NCI-H524 treated with DMSO at 0.1 percent for 48 hours (cell line): ENCODE measurements around the gene PLXNA4.

Experiments used
- DNase-seq: peaks from one replicate; lab custom pipeline; 2025; lab: John Stamatoyannopoulos, UW

The PLXNA4 gene

DNA sequence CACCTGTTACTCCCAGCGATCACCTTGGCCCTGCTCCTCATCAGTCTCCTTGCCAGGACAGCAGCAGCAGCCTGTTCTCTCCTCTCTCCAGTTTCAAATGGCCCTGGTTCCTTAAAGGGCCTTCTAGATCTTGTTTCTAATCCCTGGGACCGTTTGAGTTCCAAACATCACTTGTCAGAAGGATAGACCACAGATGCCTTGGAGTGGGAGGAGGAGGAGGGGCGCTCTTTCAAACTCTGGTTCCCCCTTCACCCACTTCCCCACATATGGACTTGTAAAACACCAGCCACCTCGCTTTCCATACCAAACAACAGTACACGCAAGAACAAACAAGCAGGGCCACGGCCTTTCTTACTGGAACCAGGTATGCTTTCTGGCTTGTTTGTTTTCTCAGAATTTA, 104.8 kb downstream of the PLXNA4 start:
- no peak for DNase-seq

DNA sequence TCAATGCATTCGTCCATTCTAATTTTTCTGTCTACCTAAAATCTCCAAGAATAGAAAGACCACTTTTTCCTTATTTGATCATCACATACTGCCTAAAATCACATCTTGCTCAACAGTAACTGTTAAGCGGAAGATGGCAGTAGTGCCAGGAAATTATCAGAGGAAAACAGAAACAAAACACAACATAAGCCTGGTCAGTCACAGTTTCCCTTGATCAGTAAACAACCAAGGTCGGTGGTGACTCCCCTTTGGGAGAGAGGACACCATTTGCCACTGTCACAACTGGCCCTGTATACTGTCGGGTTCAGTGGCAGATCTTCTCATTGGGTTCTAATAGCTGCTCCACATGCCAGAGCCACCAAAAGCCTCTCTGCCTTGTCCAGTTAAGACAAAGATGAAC, 106.6 kb downstream of the PLXNA4 start:
- DNase-seq, result no peak

DNA sequence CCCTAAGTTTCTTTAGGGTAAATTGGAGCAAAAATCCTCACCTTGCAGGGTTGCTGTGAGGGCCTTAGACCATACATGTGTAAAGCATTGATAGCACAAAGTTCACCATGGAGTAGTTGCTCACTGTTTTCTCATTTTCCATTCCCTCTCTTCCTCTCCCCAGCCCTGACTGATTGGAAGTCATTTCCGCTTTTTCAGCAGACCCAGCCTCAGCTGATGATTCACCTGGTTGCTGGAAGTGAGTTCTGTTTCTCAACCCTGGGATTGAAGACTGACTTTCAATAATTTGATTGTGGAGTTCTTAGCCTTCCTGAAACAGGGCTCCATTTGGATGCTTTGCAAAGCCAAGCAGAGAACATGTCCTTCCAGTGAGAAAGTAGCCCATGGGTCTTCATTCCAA, 107.0 kb downstream of the PLXNA4 start:
- no peak for DNase-seq

DNA sequence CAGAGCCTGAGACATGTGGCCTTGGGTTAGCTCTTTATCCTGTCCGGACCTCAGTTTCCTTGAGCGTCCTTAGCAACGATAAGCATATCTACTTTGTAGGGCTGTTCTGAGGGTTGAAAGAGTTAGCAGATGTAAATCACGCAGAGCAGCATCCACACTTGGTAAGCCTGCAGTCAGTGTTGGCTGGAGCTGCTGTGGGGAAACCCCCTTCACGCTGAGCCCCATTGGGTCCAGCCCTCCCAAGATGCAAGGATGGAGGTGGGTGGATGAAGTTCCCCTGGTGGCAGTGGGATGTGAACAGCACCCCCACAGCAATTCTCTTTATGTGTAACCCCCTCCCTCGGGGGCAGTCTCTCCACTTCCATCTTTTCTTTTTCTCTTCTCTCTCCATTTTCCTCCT, 109.9 kb downstream of the PLXNA4 start:
- DNase-seq, result no peak

DNA sequence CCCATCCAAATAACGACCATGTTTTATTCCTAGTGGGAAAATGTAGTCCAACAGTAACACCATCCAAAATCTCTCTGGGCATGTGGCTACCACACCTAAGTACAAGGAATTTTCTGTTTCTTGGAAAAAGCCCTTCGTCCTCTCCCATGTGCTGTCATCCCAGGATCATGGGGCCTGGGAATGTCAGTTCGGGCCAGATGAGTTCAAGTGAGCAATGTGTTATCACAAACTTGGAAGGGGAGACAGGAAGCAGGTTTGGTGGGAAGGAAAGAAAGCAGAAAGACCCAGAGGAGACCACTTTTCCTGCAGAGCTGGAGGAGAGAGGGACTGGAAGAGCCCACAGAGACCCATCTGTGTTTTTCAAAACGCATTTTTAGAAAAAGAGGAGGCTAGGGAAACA, 110.8 kb downstream of the PLXNA4 start:
- DNase-seq, result no peak

DNA sequence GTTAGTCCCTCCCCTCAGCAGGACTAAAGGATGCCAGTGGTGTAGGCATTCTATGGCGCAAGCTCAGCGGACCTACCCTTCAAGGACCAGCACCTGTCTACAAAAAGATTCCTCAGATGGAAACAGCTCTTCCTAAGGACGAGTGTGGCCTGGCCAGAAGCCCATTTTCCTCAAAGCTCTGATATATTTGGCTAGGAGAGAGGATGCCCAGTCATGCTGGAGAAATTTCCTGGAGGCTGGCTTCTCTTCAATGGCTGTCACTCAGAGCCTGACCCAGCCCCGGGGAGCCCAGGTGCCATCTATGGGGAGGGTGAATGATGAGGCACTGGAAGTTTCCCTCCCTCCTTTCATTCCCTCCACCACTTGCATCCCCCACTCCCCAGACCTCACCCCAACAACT, 111.5 kb downstream of the PLXNA4 start:
- no peak for DNase-seq

DNA sequence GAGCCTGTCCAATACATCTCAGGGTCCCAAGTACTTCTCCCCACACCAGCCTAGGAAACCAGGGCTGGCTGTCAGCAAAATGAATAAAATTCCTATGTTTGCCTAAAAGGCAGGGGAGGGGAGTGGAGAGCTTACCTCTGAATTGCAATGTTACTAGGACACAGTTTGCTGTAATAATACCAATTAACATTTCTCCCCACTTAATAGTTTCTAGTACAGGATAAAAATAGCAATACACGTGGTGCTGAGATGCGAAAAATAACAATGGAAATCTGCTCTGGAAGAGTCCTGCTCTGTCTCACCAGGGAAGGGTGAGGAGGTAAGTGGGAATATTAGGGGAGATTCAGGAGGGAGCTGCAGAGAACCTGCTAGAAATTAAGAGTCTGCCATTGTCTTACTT, 112.3 kb downstream of the PLXNA4 start:
- DNase-seq, result no peak

DNA sequence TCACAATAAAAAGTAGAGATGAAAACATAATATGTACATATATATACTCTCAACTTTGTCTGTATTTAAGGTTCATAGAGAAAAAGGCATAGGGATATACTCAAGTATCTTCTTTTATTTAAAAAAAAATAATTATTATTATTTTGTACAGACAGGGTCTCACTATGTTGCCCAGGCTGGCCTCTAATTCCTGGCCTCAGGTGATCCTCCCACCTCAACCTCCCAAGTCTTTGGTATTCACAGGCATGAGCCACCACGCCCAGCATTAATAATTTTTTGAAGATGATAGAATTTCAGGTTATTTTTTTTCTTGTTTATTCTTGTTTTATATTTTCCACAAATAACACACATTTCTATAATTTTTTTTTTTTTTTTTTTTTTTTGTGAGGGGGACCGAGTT, 113.8 kb downstream of the PLXNA4 start:
- DNase-seq, result no peak

DNA sequence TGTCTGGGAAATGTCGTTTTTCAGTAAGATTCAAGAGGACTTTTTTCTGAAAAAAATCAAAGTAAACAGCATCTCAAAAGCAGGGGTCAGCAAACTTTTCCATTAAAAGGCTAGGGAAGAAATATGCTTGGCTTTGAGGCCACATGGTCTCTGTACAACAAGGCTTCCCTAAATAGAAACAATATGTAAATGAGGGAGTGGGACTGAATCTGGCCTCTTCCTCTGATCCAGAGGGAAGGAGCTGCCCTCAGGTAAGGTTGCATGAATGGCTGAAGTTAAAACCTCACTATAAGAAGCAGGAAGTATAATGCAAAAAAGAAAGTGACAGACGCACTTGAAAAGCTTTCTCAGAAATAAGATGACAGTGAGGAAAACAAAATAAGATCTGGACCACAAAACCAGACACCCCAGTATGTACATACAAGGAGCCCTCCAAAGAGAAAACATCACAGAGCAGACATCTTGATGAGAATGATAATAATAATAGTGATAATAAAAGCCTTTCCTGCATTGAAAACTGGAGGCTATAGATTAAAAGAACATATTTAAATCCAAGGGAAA, 115.2 kb downstream of the PLXNA4 start:
- DNase-seq, result no peak

DNA sequence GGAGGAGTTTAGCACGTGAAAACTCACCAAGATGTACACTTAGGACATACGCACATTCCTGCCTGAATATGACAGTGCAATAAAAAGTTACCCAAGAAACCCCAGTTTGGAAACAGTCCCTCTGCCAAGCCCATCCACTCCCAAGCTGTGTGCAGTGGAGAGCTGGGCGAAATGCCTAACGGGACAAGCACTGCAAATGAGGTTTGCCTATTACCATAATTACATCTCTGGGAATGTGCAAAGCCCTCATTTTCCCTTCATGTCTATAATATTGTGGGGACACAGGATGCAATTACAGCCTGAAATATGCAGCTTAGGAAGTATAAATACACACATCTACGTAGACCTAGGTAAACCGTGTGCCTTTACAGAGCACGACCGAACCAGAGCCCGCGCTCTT, 117.5 kb downstream of the PLXNA4 start:
- DNase-seq, result no peak

DNA sequence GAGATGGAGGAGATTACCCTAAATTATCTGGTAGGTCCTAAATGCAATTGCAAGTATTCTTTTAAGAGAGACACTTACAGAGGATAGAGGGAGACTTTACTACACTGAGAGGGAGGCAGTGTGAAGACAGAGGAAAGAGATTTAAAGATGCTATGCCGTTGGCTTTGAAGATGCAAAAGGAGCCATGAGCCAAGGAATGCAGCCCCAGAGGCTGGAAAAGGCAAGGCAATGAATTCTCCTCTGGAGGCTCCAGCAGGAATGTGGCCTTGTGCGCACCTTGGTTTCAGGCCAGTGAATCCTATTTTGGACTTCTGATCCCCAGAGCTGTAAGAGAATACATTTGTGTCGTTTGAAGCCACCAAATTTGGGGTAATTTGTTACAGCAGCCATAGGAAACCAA, 118.6 kb downstream of the PLXNA4 start:
- DNase-seq, result no peak

DNA sequence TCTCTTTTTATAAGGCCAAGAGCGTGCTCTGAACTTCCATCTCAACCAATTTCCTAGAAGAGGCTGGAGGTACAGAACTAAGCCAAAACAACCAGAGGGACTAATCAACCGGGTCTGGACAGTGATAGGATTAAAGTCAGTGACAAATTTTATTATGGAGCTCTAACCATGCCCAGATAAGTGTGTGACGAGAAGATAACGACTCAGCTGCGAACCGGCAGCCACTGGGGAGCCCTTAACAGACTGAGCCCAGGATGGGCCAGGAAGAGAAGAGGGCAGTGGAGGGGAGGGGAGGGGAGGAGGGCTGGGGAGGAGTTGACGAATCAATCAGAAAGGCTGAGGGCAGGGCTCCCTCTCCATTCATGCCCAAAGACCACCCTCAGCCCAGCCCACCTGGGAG, 119.9 kb downstream of the PLXNA4 start:
- DNase-seq, result no peak

DNA sequence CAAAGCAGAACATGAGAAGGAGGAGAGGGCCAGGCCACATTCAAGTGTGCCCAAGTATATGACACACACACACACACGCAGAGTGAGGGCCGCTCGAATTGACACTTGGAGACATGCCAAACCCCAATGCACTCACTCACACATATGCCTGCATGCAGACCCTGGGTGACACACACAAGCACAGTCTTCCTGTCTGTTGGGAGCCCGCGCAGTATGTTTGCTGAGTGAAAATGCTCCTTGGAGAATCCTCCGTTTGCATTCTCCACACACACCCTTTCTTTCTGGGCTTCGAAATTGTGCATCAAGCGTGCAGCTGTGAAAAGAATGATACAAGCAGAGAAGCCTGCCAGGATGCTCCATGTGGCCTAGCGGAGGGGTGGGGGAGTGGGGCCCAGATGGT, 120.9 kb downstream of the PLXNA4 start:
- DNase-seq, result no peak

DNA sequence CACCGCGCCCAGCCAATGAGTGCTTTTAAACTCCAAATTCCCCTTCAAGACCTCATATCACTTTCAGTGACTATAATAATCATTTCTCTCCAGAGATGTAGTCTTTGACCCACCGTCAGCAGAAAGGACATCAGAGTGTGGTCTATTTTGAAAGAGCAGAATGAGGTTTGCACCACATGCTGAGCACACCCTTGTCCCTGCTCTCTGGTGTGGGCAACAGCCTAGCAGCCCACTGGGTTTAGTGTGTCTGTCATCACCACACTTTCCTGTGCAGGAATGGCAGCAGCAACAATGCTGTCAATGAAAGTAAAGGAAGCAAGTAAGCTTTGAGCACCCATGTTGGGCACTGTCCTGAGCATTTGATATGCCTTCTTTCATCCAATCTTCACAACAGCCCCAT, 122.4 kb downstream of the PLXNA4 start:
- no peak for DNase-seq

DNA sequence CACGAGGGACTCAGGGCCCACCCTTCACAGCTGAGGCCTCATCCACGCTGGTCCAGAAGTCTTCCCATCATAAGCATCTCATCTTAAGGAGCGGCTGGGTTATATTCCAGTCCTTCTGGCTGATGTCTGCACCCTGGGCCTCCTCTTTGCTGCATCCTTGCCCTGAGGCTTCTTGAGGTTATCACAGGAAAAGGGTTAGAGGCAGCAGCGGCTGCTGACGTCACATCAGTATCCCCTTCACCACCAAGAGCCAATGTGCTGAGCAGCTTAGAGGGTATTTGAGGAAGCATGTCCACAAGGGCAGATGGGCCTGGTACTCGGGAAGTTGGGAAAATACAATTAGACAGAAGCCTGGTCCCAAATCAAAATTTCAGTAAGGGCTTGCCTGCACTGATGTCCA, 125.1 kb downstream of the PLXNA4 start:
- DNase-seq, result no peak

DNA sequence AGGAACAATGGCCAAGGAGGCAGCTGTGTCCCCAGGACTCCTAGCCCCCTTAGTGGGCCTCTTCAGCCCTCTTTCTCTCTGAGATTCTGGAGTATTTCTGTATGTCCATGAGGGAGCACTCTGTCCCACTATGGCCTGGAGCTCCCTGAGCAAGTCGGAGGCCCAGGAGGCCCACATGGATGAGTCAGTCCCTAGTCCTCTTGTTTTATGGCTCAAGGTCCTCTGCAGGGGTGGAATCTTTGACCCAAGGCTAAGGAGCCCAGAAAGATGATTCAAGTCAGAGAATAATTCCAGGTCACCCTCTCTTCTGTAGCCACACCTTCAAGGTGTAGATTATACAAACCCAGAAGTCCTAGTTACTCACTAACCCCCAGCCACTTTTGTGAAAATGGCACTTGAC, 125.6 kb downstream of the PLXNA4 start:
- no peak for DNase-seq

DNA sequence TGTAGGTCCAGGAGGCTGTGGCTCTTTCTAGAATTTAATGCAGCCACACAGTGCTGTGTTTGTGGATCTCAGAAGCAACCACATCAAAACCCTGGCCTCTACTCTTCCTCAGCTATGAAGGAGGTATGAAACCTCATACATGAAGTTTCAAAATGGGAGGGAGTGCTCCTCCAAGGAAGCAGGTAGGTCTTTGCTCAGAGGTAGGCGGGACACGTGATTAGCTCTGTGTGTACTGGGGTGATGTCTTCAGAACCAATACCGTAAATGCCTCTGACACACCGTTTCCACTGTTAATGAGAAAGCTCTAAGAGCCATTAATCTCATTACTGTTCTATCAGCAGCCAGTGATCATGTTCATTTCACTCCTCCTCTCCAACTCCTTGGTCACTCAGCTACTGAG, 126.1 kb downstream of the PLXNA4 start:
- DNase-seq, result no peak

DNA sequence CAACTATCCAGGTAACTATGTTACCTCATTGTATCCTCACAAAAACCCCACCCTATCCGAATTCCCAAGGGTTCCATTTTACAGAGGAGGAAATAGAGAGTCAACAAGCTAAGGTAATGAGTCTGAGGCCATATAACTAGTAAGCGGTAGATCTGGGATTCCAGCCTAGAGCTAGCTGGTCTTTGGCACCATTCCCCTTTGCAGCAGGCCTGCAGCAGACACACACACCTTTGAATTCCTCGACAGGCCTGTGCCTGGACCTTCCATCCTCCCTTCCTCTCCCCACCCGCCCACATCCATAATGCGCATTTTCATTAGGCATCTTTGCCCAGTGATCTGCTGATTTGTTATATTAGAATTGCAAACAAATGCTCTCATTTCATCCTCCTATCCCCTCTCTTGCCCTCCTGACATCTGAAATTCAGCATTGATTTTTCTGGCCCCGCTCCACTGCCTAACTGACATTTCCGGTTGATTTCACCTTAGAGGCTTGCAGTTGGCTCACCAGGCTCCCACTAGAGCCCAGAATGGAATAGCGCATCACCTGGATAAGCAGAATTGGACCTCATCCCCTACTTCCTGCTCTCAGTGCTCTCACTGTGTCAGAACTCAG, 129.5 kb downstream of the PLXNA4 start:
- DNase-seq, result no peak

DNA sequence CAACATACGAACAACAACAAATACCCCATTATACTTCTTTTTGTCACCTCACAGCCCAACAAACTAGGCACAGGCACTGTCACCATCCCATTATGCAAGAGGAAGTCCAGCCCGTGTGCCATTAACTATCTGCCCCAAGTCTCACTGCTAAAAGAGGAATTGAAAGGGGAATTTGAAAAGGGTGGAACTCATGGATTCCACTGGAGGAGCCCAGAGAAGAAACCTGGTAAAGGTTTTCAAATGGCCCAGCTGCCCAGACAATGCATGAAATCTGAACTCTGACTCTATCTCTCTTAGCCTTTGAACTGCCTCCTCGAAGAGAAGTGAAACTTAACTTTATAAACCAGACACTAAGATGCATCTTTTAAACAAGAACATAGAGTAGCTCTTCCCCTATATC, 130.0 kb downstream of the PLXNA4 start:
- DNase-seq, result no peak

DNA sequence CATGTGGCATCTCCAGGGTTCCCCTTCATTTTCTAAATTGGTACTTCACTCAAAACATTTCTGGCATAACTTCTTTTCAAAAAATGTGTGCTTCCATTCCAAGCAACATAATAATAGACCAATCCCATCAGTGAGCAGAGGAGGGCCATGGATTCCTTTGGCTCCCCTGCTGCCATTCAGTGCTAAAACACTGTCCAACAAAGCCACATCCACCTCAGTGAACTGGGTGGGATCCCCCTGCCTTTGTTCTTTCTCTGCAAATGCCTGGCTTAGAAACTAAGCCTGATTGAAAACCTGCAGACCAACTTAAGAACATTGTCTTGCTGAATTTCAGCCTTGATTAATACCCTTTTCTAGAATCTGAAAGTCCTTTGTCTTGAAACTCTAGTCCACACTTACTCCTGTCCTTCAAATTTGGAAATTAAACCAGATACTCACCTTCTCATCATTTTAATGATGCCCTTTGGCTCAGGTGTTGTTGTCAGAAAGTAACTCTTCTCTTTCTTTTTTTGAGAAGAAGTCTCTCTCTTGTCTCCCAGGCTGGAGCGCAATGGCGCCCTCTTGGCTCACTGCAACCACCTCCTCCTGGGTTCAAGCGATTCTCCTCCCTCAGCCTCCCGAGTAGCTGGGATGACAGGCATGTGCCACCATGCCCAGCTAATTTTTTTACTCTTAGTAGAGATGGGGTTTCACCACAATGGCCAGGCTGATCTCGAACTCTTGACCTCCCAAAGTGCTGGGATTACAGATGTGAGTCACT, 132.3 kb downstream of the PLXNA4 start:
- no peak for DNase-seq

DNA sequence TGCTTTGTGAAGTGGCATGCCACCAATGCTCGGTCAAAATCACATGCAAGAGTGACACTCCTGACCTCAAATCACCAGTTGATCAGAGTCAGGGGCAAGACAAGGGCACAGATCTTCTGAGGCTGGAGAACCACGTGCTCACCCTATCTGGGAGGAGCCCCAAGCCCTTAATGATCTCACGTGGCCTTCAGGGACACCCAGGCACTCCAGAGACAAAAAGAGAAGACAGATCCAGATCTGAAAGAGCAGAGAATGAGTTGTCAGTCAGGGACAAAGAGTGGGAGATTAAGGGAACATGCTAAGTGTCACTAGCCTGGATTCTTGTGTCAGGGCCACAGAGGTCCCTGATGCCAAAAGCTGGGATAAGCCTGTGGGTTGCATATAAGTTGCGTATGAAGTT, 134.3 kb downstream of the PLXNA4 start:
- no peak for DNase-seq

DNA sequence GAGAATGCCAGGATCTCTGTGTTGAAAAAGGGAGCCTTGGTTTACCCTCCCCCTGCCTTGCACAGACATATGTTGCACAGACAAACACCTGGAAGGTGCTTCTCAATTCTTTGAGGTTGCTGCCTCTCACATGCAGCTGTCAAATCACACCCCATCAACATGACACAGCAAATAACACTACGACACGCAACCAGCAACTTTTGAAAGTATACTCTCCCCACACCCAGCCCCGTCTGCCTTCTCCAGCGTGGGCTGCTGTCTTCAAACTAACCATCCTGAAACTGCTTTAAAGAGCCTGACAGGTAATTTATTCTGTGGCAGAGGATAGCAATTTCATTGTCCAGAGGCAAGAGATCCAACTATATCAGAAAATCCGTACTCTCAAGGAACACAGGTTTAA, 136.1 kb downstream of the PLXNA4 start:
- no peak for DNase-seq

DNA sequence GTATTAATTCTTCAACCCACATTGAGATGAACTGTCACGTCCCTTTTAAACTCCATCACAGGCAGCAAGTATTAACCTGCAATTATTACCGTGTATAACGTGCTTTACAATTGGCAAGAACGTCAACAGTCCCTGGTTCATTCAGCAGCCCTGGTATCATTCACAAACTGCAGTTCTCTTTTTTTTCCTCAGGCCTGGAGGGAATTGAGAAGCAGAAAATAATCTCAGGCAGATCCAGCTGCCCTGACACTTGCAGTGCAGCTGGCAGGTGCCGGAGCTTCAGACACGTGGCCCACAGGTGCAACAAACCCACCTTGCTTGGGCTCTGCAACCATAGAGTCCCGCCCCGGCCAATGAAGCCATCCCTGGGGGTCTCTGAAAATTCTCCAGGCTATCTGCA, 137.3 kb downstream of the PLXNA4 start:
- no peak for DNase-seq

DNA sequence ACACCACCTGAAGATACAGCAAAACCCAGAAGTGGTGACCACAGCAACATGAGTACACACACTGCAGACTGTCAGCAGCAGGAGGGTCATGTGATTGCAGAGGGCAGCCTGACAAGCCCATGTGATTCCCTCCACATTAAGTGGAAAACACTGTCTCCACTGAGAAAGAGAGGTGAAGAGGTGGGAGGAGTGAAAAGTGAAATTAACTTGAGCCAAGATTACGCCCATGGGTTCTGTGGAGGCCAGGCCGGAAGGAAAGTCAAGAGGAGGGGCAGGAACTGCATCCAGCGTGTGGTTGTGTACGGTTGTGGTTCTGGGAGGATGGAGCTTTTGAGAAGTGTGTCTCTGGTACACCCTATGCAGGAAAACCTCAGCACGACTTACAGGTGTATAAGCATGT, 138.5 kb downstream of the PLXNA4 start:
- no peak for DNase-seq
